Measurements from ENCODE around the gene DEDD. TPM values are rescaled to one million over a fixed set of nuclear protein-coding genes. Genes with fewer than 3 reads are reported as not detected.
"Not testable (repeated sequence)": the region's sequence is repeated elsewhere in the genome, so short reads cannot be mapped to it uniquely, and the experiment has no call there.

The DEDD gene
- total RNA-seq, 1 experiment from 2014 or later: 29.8 TPM

DNA sequence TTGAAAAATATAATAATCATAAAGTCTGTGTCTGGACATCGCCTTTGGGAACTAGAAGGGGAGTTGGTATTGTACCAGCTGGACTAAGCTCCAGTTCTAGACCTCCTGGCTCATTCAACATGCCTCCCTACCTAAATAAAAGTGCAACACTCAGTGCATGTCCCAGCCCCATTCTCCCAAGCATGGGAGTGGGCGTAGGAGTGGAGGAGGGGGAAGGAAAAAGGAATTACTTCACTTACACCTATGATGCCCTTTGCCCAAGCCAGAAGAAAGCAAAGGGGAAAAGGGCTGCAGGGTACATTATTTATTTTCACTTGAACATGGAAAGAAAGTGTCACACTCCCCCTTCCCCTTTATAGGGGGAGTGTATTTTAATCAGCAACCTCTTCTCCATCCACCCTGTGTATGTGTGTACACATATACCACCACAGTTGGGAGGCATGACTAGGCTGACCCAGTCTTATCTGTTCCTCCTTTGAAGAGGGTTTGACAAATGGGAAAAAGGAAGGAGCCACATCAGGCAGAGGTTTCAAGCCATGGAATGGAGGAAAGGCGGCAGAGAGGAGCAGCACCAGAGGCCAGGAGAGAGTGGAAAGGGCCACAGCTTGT is 11.3 kb downstream of the DEDD start:
- Histone ChIP-seq H2AFZ (no peak overlapping the region), H3K36me3 (ENCODE audit: low read depth) (no peaks in the 10 kb centered on the region), H3K79me2 (ENCODE audit: low read depth) (peaks cover 29% of the 10 kb centered on the region), H3K9me3 (ENCODE audit: insufficient read depth, low read depth) (no peaks in the 10 kb centered on the region), H3K27ac (no peak overlapping the region), H3K4me3 (no peak overlapping the region), H4K20me1 (ENCODE audit: insufficient read depth) (no peaks in the 10 kb centered on the region), H3K27me3 (ENCODE audit: insufficient read depth, low read depth) (no peaks in the 10 kb centered on the region), H3K4me2 (no peak overlapping the region), H3K9me2 (ENCODE audit: insufficient read depth) (no peaks in the 10 kb centered on the region), H3K4me1 (replicated peaks; ENCODE audit: insufficient read depth) (peaks cover 22% of the 10 kb centered on the region), H3F3A (ENCODE audit: insufficient read depth, low read depth) (peaks cover 40% of the 10 kb centered on the region)
- TF ChIP-seq CTCF (conservative IDR thresholded peaks at IDR 0.05): no peak
- no peak for TF ChIP-seq EZH2 (IDR thresholded peaks at IDR 0.05; ENCODE audit: low read depth)
- no TSS peak for BruUV-seq (replicated peaks)
- DNase-seq: no peak
- CTCF ChIA-PET: interaction anchor here (0.6 kb wide), 2 partner anchors 12 to 36 kb away, joined by 6 to 7 read pairs; no protein-coding TSS in a partner anchor
- POLR2A ChIA-PET (ENCODE audit: unreplicated experiment): interaction anchor here (0.5 kb wide), 1 partner anchor 12 kb away, joined by 6 read pairs; no protein-coding TSS in a partner anchor
- intact Hi-C loops (cut with micrococcal nuclease; ENCODE audit: unreplicated experiment): no loop called here

DNA sequence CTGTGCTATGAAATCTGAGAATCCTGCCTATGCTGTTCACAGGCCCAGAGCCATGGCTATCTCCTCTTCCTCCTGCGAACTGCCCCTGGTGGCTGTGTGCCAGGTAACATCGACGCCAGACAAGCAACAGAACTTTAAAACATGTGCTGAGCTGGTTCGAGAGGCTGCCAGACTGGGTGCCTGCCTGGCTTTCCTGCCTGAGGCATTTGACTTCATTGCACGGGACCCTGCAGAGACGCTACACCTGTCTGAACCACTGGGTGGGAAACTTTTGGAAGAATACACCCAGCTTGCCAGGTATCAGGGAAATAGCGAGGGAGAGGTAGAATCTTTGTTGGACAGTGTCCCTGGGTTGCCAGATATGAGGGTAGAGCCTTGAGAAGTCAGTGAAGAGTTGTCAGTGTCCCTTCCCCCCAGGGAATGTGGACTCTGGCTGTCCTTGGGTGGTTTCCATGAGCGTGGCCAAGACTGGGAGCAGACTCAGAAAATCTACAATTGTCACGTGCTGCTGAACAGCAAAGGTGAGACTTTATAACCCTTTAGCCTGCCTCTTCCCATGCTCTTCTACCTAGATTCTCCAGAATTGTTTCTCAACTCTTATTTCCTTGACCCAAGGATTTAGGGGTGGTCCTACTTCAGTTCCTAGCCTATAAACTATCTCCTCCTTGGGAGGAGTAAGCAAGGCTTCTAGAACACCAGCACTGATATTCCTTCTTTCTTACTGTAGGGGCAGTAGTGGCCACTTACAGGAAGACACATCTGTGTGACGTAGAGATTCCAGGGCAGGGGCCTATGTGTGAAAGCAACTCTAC is 13.2 kb downstream of the DEDD start:
- ChIA-PET CTCF (no interaction called here), POLR2A (ENCODE audit: unreplicated experiment) (no interaction called here)
- Histone ChIP-seq H3K27ac (peak overlapping the region; percentile 81; the same call in 1 of the 2 replicates), H3F3A (ENCODE audit: insufficient read depth, low read depth) (peaks cover 56% of the 10 kb centered on the region), H3K4me3 (peak overlapping the region; percentile 82), H3K9me3 (ENCODE audit: insufficient read depth, low read depth) (no peaks in the 10 kb centered on the region), H4K20me1 (ENCODE audit: insufficient read depth) (no peaks in the 10 kb centered on the region; the same call in 1 of the 2 replicates), H3K27me3 (ENCODE audit: insufficient read depth, low read depth) (no peaks in the 10 kb centered on the region), H3K4me2 (peak overlapping the region; percentile 94), H2AFZ (no peak overlapping the region), H3K4me1 (replicated peaks; ENCODE audit: insufficient read depth) (peaks cover 38% of the 10 kb centered on the region), H3K79me2 (ENCODE audit: low read depth) (peaks cover 44% of the 10 kb centered on the region), H3K36me3 (ENCODE audit: low read depth) (no peaks in the 10 kb centered on the region), H3K9me2 (ENCODE audit: insufficient read depth) (no peaks in the 10 kb centered on the region)
- intact Hi-C loops (cut with micrococcal nuclease; ENCODE audit: unreplicated experiment): loop anchor here (2.0 kb wide), 1 partner anchor 48 kb away; the partner anchor contains the start of gene PPOX
- DNase-seq: peak in 1 of 2 experiments; percentile 49
- BruUV-seq (replicated peaks): no TSS peak
- no peak for TF ChIP-seq EZH2 (IDR thresholded peaks at IDR 0.05; ENCODE audit: low read depth)
- peak; percentile 61; the same call in 1 of the 2 replicates for TF ChIP-seq CTCF (conservative IDR thresholded peaks at IDR 0.05)

GRCh38 chr1:161117759-161118581 is 14.5 kb downstream of the DEDD start, which contains the start of the genes NIT1 and PFDN2:
Gene NIT1, plus strand, starts transcription at chr1:161118105. Its CDS starts 72 bp downstream, at chr1:161118177.
Gene PFDN2, minus strand, starts transcription at chr1:161118037. Its CDS starts 11 bp downstream, at chr1:161118026.
- ChIA-PET POLR2A (ENCODE audit: unreplicated experiment) (interaction anchor here (0.6 kb wide), 2 partner anchors 84 to 87 kb away, joined by 3 to 4 read pairs; no protein-coding TSS in a partner anchor), CTCF (interaction anchor here (0.6 to 0.7 kb wide), 3 partner anchors 17 to 226 kb away, joined by 3 read pairs; no protein-coding TSS in a partner anchor)
- H3K79me2 ChIP-seq (ENCODE audit: low read depth): peaks cover 57% of the 10 kb centered on the region
- peak within 1 kb of the TSS; percentile 77 for H2AFZ ChIP-seq
- peak; percentile 70 to 80 for DNase-seq
- H3K9me2 ChIP-seq (ENCODE audit: insufficient read depth): no peaks in the 10 kb centered on the region
- H3K36me3 ChIP-seq (ENCODE audit: low read depth): peaks cover 9% of the 10 kb centered on the region; the same call in 1 of the 2 replicates
- no peaks in the 10 kb centered on the region for H3K9me3 ChIP-seq (ENCODE audit: insufficient read depth, low read depth)
- no peaks in the 10 kb centered on the region; the same call in 1 of the 2 replicates for H4K20me1 ChIP-seq (ENCODE audit: insufficient read depth)
- BruUV-seq (replicated peaks): no TSS peak
- H3K4me3 ChIP-seq: peak within 1 kb of the TSS; percentile 82
- H3K4me1 ChIP-seq (replicated peaks; ENCODE audit: insufficient read depth): peaks cover 50% of the 10 kb centered on the region
- intact Hi-C loops (cut with micrococcal nuclease; ENCODE audit: unreplicated experiment): loop anchor here (2.0 kb wide), 1 partner anchor 49 kb away; the partner anchor contains the start of gene PPOX
- TF ChIP-seq CTCF (conservative IDR thresholded peaks at IDR 0.05) (no peak), EZH2 (IDR thresholded peaks at IDR 0.05; ENCODE audit: low read depth) (no peak)
- peaks cover 58% of the 10 kb centered on the region for H3F3A ChIP-seq (ENCODE audit: insufficient read depth, low read depth)
- peak within 1 kb of the TSS; percentile 94 for H3K4me2 ChIP-seq
- peak within 1 kb of the TSS; percentile 81 for H3K27ac ChIP-seq
- H3K27me3 ChIP-seq (ENCODE audit: insufficient read depth, low read depth): no peaks in the 10 kb centered on the region

DNA sequence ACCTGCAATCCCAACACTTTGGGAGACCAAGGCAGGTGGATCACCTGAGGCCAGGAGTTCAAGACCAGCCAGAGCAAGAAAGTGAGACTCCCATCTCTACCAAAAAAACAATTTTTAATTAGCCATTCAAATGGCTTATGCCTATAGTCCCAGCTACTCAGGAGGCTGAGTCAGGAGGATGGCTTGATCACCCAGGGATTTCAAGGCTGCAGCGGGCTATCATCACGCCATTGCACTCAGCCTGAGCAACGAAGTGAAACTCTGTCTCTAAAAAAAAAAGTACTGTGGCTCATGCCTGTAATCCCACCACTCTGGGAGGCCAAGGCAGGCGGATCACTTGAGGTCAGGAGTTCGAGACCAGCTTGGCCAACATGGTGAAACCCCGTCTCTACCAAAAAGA is 16.5 kb downstream of the DEDD start:
- intact Hi-C loops (cut with micrococcal nuclease; ENCODE audit: unreplicated experiment); H3K36me3 ChIP-seq (ENCODE audit: low read depth); H3K9me3 ChIP-seq (ENCODE audit: insufficient read depth, low read depth); H3K9me2 ChIP-seq (ENCODE audit: insufficient read depth); H3K4me3 ChIP-seq; CTCF ChIA-PET; H3K27me3 ChIP-seq (ENCODE audit: insufficient read depth, low read depth); BruUV-seq (replicated peaks); POLR2A ChIA-PET (ENCODE audit: unreplicated experiment); DNase-seq; H2AFZ ChIP-seq: not testable (repeated sequence)
- H3K27ac ChIP-seq: peak overlapping the region; percentile 81
- peaks cover 50% of the 10 kb centered on the region for H3K4me1 ChIP-seq (replicated peaks; ENCODE audit: insufficient read depth)
- peaks cover 75% of the 10 kb centered on the region for H3K79me2 ChIP-seq (ENCODE audit: low read depth)
- peaks cover 51% of the 10 kb centered on the region for H3F3A ChIP-seq (ENCODE audit: insufficient read depth, low read depth)
- peak overlapping the region; percentile 94 for H3K4me2 ChIP-seq
- H4K20me1 ChIP-seq (ENCODE audit: insufficient read depth): peaks cover 15% of the 10 kb centered on the region

Measured in PC-9 (cell line).